ENCODE measurements around the gene ZNF487. TPM values are rescaled to one million over a fixed set of nuclear protein-coding genes. Genes with fewer than 3 reads are reported as not detected.
"Not testable (repeated sequence)": the region's sequence is repeated elsewhere in the genome, so short reads cannot be mapped to it uniquely, and the experiment has no call there.

The ZNF487 gene
- total RNA-seq, 1 donor from 2014 or later: 6.1 TPM

DNA sequence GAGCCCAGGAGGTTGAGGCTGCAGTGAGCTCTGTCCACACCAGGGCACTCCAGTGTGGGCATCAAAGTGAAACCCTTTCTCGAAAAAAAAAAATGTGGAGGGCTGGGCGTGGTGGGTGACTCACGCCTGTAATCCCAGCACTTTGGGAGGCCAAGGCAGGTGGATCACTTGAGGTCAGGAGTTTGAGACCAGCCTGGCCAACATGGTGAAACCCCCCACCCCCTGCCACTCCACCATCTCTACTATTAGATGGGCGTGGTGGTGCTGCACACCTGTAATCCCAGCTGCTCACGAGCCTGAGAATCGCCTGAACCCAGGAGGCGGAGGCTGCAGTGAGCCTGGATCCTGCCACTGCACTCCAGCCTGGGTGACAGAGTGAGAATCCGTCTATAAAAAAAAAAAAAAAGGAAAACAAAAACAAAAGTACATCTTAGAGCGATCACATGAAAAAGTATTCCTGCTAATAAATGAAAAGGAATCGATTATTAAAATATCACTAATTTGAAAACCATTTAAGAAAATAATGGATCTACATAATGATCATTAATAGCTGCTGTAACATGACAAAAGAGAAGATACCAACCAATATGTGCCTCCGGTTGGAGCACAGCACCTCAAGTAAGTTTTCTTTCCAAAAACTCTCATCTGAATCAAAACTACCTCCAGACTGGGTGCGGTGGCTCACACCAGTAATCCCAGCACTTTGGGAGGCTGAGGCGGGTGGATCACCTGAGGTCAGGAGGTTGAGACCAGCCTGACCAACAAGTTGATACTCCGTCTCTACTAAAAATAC is 32.8 kb upstream of the ZNF487 start:
- intact Hi-C loops (cut with micrococcal nuclease): no loop called here

DNA sequence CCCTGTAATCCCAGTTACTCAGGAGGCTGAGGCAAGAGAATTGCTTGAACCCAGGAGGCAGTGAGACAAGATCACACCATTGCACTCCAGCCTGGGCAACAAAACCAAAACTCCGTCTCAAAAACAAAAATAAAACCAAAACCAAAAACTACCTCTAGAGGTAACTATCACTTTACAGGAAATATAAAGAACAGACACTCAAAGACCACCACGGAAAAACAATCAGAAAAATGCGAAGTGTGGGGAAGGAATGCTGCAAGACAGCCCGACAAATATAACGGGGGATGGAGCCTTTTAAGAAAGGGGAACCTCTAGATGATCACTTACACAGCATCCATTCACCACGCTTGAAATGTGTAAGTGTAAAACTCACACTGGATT is 32.2 kb upstream of the ZNF487 start:
- intact Hi-C loops (cut with micrococcal nuclease): no loop called here

DNA sequence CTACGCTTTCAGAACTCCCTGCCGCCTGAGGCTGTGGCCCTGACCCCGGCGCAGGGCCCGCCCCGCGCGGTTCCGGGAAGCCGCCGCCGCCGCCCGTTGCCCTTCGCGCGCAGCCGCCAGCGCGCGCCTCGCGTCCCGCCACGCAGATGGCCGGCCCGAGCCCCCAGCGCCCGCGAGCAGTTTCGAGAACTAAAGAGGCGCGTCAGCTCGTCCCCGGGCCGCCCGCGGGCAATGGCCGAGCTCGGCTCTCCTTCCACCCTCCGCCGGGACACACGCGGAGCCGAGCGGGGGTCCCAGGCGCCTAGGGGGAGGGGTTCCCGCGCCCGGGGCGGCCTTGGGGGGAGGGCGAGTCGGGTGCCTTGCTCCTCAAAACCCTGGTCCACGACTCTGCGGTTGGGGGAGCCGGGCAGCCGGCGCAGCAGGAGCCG is 29.7 kb upstream of the ZNF487 start:
- intact Hi-C loops (cut with micrococcal nuclease): no loop called here

DNA sequence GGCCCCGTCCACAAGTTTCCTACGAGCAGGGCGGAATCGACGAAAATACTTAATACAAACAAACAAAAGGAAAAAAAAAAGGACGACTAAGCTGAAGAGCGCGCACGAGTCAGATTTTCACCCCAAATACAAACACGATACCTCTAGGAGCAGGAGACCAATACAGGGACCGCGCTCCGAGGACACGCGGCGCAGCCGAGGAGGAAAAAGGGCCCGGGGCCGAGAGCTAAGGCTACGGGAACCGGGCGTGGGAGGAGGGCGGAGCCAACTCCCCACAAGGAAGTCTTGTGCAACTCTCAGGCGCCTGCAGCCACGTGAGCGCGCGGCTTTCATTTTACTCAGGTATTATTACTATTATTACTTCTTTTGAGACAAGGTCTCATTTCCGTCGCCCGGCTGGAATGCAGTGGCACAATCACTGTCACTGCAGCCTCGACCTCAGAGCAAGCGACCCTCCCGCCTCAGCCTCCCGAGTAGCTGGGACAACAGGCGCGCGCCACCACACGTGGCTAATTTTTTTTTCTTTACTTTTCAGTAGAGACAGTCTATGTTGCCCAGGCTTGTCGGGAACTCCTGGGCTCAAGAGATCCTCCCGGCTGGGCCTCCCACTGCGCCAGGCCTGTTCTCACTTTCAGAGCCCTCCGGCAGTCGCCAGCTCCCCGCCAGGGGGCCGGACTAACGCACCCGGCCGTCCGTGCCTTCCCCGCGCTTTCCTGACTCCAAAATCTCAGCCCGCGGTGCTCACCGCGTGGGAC is 29.2 kb upstream of the ZNF487 start:
- intact Hi-C loops (cut with micrococcal nuclease): loop anchor here (2.0 kb wide), 1 partner anchor 769 kb away; the partner anchor contains the start of gene ZNF33B

DNA sequence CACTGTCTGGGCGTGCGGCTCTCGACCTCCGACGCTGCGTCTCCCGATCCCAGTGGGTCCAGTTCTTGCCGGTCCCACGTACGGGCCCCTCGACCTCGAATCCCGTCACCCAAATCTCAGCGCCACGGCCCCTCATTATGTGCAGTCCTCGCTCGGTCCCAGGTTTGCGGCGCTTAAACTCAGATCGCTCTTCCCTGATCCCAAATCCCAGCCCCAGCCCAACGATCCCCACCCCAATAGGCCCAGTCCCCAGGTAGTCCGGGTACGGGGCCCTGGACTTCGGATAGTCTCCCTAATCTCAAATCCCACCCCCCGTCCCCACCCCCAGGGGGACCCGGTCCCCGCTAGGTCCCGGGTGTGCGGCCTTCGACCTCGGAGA is 28.6 kb upstream of the ZNF487 start:
- intact Hi-C loops (cut with micrococcal nuclease): loop anchor here (2.0 kb wide), 1 partner anchor 770 kb away; the partner anchor contains the start of gene ZNF33B

DNA sequence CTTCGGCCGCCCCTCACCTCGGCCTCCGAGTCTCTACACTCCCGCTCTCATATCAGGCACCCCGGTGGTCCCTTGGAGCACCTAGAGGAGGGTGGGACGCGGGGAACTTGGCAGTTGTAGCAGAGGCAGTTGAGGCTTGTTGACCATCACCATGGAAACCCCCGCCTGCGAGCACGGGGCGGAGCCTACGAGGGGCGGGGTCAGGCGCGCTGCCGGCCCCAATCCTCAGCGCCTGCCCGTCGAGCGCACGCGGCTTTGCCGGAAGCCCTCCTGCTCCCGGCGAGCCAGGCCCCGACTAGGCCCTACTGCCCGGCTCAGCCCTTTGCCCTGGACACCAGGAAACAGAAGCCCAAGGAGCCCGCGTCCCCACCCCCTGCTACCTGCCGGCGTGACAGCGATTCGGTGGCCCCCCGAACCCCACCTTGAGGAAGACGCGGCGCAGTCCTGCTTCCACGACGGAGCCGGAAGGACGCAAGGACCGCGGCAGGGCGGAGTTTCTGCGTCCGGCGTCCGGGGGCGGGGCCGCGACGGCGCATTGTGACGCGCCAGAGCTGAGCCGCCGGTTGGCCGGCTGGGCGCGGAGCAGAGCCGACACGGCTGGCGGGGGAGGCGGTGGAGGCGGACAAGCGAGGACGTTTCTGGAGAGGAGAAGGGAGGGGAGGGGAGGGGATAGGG is 28.1 kb upstream of the ZNF487 start, which contains the start of gene HNRNPF:
Gene HNRNPF (minus strand): TSS at position 477 of the 675 bp plus-strand sequence. CDS start 21,302 bp downstream, outside the sequence.
- intact Hi-C loops (cut with micrococcal nuclease): loop anchor here (1.0 to 2.0 kb wide), 5 partner anchors 11 to 770 kb away; partner anchors contain the start of genes CSGALNACT2 and ZNF33B

DNA sequence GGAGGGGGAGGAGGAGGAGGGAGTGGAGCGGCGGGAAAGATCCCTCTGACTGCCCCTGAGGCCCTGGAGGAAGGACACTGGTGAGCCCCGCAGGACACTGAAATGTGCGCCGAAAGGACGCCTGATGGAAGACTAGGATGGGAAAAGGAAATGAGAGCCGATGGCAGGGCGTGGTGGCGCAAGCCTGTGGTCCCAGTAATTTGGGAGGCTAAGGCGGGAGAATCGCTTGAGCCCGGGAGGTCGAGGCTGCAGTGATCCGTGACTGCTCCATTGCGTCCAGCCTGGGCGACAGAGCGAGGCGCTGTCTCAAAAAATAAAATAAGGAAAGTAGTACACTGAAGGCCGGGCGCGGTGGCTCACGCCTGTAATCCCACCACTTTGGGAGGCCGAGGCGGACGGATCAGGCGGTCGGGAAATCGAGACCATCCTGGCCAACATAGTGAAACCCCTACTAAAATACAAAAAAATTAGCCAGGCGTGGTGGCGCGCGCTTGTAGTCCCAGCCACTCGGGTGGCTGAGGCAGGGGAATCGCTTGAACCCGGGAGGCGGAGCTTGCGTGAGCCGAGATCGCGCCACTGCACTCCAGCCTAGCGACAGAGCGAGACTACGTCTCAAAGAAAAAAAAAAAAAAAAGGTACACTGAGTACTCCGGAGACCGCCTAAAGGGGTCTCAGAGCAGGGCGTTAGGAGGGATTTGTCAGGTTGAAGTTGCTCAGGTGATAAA is 27.4 kb upstream of the ZNF487 start:
- intact Hi-C loops (cut with micrococcal nuclease): loop anchor here (1.0 to 2.0 kb wide), 5 partner anchors 11 to 771 kb away; partner anchors contain the start of genes CSGALNACT2 and ZNF33B

DNA sequence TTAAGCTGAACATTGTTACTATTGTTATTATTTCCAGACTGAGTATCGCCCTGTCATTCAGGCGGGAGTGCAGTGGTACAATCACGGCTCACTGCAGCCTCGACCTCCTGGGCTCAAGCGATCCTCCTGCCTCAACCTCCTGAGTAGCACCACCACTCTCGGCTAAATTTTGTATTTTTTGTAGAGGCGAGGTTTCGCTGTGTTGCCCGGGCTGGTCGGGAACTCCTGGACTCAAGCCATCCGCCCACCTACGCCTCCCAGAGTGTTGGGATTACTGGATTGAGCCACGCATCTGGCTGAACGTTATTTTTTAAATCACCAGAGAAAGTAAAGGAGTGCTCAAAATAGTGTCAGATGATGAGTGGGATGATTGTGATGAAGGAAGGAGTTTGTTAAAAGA is 26.6 kb upstream of the ZNF487 start:
- intact Hi-C loops (cut with micrococcal nuclease): no loop called here

DNA sequence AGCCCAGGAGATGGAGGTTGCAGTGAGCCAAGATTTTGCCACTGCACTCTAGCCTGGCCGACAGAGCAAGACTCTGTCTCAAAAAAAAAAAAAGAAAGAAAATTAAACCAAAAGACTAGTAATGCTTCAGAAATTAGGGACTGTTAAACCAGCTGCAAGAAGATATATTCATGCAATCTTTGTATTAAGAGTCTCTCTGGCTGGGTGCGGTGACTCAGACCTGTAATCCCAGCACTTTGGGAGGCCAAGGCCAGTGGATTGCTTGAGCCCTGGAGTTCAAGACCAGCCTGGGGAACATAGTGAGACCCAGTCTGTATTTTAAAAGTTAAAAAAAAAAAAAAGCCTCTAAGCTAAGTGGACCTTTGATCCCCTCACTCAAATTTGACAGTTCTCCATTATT is 25.4 kb upstream of the ZNF487 start:
- intact Hi-C loops (cut with micrococcal nuclease): no loop called here

DNA sequence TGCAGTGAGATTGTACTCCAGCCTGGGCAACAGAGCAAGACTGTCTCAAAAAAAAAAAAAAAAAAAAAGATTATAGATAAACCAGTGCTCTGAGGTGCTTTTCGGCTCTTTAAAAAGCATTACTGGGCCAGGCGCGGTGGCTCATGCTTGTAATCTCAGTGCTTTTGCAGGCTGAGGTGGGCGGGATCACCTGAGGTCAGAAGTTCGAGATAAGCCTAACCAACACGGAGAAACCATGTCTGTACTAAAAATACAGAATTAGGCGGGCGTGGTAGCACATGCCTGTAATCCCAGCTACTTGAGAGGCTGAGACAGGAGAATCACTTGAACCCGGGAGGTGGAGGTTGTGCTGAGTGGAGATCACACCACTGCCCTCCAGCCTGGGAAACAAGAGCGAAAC is 21.4 kb upstream of the ZNF487 start:
- intact Hi-C loops (cut with micrococcal nuclease): no loop called here

DNA sequence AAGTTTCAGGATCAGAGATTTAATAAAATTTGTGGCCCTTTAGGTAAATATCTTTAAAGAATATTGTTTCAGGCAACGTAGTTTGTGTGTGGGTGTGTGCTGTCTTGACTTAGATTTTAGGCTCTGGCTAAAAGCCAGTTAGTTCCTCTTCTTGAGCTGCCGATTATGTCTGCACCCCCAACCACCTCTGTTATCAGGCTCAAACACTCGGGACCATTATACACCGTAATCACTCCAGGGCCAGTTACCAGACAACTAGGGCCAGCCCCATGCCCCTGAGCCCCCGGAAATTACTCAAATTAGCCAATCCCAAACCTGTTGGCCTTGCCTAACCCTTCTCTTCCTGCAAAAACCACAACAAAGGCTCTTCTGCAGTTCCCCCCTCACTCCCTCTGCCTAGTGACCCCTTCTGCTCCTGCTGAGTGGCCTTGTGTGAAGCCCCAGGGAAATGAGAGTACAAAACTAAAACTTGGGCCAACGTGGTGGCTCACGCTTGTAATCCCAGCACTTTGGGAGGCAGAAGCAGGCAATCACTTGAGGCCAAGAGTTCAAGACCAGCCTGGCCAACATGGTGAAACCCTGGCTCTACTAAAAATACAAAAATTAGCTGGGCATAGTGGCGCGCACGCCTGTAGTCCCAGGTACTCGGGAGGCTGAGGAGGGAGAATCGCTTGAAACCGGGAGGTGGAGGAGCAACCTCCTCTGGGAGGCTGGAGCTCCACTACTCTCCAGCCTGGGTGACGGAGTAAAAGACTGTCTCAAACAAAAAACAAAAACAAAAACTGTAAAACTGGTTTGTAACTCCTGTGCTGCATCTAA is 18.8 kb upstream of the ZNF487 start:
- intact Hi-C loops (cut with micrococcal nuclease): no loop called here

DNA sequence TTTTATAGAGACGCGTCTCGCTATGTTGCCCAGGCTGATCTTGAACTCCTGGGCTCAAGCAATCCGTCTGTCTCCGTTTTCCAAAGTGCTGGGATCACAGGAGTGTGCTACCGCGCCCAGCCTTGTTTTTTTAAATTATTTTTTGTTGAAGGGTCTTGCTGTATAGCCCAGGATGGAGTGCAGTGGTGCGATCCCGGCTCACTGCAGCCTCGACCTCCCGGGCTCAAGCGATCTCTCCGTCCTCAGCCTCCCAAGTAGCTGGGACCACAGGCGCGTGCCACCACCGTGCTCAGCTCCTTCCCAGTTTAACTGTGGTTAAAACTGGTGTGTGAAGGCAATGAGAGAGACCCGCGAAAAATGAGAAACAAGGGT is 16.9 kb upstream of the ZNF487 start:
- intact Hi-C loops (cut with micrococcal nuclease): loop anchor here (1.0 kb wide), 3 partner anchors 11 to 23 kb away; partner anchors contain the start of gene HNRNPF

DNA sequence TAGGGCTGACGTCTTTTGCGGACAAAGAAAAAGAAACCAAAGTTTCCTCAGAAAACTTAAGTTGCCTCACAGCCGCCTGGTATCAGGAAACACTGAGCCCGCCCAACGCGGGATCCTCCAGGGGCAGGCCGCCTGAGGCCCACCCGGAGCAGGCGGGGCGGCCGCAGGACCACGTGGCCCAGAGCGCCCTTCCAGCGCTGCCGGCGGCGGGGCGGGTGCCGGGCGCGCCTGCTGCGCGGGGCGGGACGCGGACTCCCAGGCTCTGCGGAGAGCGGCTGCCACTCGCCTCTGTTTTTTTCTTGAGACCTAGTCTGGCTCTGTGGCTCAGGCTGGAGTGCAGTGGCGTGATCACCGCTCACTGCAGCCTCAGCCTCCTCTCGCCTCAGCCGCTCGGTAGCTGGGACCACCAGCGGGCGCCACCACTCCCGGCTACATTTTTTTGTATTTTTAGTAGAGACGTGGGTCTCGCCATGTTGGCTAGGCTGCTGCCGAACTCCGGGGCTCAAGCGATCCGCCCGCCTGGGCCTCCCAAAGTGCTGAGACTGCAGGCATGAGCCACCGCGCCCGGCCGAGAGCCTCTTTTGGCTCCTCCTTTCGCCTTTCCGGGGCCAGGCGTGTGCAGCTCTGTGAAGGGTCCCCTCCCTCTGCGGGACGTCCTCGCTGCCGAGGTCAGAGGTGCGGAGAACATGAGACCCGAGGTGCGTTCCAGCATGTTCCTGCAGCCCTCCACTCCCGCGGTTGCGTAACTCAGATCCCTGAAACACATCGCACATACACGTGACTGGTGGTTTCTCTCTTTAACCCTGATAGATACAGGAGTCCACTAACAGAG is 16.3 kb upstream of the ZNF487 start:
- intact Hi-C loops (cut with micrococcal nuclease): loop anchor here (1.0 kb wide), 3 partner anchors 11 to 23 kb away; partner anchors contain the start of gene HNRNPF

DNA sequence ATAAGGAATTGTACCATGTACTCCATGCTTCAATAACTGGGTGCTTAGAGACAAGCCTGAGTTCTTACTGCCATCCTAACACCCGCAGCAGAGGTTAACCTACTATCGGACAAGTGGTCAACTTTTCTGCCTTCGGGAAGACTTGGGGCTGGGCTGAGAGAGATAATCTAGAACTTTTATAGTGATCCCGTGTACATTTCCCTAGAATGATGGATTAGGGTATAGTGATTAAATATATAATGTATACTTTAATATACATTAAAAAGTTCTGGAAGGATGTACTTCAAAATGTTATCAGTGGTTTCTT is 15.8 kb upstream of the ZNF487 start:
- intact Hi-C loops (cut with micrococcal nuclease): no loop called here

DNA sequence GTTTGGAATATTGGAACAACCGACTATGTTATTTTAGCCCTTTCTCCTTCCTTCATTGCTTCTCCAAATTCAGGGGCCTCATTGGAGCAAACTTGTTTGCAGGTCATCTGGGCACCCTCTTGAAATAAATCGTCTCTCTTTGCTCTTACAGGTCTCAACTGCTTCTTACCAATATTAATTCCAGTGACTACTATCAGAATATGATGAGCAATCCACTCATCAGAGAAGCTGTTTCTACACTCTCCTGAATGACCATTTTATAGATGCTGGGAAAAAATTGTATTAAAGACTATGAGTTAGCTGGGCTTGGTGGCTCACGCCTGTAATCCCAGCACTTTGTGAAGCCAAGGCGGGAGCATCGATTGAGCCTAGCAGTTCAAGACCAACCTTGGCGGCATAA is 15.4 kb upstream of the ZNF487 start:
- intact Hi-C loops (cut with micrococcal nuclease): no loop called here

DNA sequence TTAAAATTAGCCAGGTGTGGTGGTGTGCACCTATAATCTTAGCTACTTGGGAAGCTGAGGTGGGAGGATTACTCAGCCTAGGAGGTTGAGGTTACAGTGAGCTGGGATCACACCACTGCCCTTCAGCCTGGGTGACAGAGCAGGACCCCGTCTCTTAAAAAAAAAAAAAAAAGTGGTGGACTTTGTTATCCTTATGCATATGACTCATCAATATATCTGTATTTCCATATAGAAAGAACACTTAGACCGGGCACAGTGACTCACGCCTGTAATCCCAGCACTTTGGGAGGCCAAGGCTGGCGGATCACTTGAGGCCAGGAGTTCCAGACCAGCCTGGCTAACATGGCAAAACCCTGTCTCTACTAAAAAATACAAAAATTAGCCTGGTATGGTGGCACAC is 15.0 kb upstream of the ZNF487 start:
- intact Hi-C loops (cut with micrococcal nuclease): not testable (repeated sequence)

DNA sequence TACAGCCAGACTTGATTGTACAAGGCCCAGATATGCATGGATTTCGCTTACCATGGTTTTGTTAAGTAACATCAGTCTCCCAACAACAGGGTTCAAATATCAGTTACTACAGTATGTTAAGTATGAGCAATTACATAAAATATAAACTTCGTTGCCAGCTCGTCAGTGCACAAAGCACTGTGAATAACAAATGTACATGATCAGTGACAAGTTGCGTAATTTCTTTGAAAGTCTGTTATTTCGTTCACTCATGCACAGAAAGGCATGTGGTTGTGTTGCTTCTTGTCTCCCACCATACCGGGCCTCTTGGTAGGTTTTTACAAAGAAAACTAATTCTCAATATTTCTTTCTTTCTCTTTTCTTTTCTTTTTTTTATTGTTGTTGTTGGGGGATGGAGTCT is 12.5 kb upstream of the ZNF487 start:
- intact Hi-C loops (cut with micrococcal nuclease): no loop called here

DNA sequence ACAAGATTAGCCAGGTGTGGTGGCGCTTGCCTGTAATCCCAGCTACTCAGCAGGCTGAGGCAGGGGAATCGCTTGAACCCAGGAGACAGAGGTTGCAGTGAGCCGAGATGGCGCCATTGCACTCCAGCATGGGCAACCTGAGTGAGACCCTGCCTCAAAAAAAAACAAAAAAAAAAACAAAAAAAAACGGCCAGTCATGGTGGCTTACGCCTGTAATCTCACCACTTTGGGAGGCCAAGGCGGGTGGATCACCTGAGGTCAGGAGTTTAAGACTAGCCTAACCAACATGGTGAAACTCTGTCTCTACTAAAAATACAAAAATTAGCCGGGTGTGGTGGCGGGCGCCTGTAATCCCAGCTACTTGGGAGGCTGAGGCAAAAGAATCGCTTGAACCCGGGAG is 10.4 kb upstream of the ZNF487 start:
- intact Hi-C loops (cut with micrococcal nuclease): not testable (repeated sequence)

DNA sequence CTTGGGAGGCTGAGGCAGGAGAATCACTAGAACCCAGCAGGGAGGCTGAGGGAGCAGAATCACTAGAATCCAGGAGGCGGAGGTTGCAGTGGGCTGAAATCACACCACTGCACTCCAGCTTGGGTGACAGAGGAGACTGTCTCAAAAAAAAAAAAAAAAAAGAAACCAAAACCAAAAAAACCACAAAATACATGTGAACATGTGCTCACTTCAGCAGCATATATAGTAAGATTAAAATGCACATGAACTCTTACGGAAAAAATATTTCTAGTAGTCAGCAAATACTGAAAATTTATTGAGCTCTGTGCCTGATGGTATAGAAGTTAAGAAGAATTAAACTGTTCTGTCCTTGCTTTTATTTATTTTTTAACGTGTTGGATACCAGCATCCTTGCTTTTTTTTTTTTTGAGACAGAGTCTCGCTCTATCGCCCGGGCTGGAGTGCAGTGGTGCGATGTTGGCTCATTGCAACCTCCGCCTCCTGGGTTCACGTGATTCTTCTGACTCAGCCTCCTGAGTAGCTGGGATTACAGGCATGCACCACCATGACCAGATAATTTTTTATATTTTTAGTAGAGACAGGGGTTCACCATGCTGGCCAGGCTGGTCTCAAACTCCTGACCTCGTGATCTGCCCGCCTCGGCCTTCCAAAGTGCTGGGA is 9.6 kb upstream of the ZNF487 start:
- intact Hi-C loops (cut with micrococcal nuclease): loop anchor here (1.0 kb wide), 1 partner anchor 9 kb away; no protein-coding TSS in a partner anchor

Measured in T-helper 2 cell treated with Interferon-gamma antibody and Interleukin-4, amounts not matched to agents 100 ng/mL and 5 ng/mL, for 36 hours (primary cell).